ENCODE measurements around the gene SEMA4C. TPM values are rescaled to one million over a fixed set of nuclear protein-coding genes. Genes with fewer than 3 reads are reported as not detected.

Gene SEMA4C
- polyA plus RNA-seq, 4 donors = 0.45 to 26.8 (median 11.2) TPM

DNA sequence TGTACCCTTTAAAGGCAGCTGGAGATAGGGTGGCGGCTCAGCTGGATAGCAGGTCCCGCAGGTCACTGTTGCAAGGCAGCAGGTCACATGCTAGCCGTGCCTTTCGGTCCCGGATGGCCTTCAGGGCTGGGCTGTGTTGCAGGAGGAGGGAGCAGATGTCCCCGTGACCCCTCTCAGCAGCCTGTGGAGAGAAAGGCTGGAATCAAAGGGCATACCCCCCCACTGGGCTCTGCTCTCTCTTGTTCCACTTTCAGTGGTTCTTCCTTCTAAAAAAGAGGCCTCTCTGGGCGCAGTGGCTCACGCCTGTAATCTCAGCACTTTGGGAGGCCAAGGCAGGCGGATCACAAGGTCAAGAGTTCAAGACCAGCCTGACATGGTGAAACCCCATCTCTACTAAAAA is 21.6 kb downstream of the SEMA4C start:
- FAIRE-seq (no peak), DNase-seq (no peak)
- Histone ChIP-seq H3K9me3 (ENCODE audit: control insufficient read depth in 2 of 2, insufficient read depth in 1 of 2, low read depth in 1 of 2, low read length in 1 of 2) (no peaks in the 10 kb centered on the region), H3K4me3 (ENCODE audit: low read depth in 1 of 3, low read length in 3 of 3) (no peak overlapping the region), H3K27ac (ENCODE audit: low read depth in 1 of 3, low read length in 2 of 3) (no peak overlapping the region), H3K36me3 (ENCODE audit: control insufficient read depth in 3 of 3, insufficient read depth in 2 of 3, low read depth in 1 of 3, low read length in 3 of 3) (peaks cover 7 to 58% (median 15%) of the 10 kb centered on the region in 3 donors), H3K4me1 (ENCODE audit: control insufficient read depth in 3 of 3, insufficient read depth in 2 of 3, low read depth in 1 of 3, low read length in 2 of 3) (no peaks in the 10 kb centered on the region), H3K27me3 (ENCODE audit: control insufficient read depth in 3 of 3, insufficient read depth in 3 of 3, low read length in 3 of 3) (no peaks in the 10 kb centered on the region)
- 87 to 97% (median 91%) methylated on average over 9 of the region's 9 CpGs for WGBS, 3 donors

DNA sequence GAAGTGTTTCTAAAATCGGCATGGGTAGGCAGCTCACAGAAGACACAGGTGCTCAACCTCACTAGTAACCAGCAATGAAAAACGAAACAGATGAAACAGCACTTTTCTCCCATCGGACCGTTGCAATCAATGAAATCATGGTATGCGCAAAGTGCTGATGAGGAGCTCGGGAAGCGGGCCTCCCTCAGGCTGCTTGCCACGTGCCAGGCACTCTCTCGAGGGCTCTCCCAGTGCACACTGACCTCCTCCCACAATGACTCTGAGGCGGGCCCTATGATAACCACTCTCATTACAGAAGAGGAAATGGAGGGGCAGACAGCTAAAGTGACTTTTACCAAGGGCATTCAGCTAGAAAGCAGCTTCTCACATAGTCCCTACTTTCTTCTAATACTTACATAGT is 22.3 kb downstream of the SEMA4C start:
- no peak for FAIRE-seq
- H3K27ac ChIP-seq (ENCODE audit: low read depth in 1 of 3, low read length in 2 of 3) = no peak overlapping the region
- H3K36me3 ChIP-seq (ENCODE audit: control insufficient read depth in 3 of 3, insufficient read depth in 2 of 3, low read depth in 1 of 3, low read length in 3 of 3) = peaks cover 7 to 54% (median 8%) of the 10 kb centered on the region in 3 donors

GRCh38 chr2:96846825-96847224 is 23.1 kb downstream of the SEMA4C start:
- peaks cover 7 to 53% (median 8%) of the 10 kb centered on the region in 3 donors for H3K36me3 ChIP-seq (ENCODE audit: control insufficient read depth in 3 of 3, insufficient read depth in 2 of 3, low read depth in 1 of 3, low read length in 3 of 3)
- no peak overlapping the region for H3K4me3 ChIP-seq (ENCODE audit: low read depth in 1 of 3, low read length in 3 of 3)
- H3K27ac ChIP-seq (ENCODE audit: low read depth in 1 of 3, low read length in 2 of 3) = no peak overlapping the region
- no peaks in the 10 kb centered on the region for H3K9me3 ChIP-seq (ENCODE audit: control insufficient read depth in 2 of 2, insufficient read depth in 1 of 2, low read depth in 1 of 2, low read length in 1 of 2)
- H3K27me3 ChIP-seq (ENCODE audit: control insufficient read depth in 3 of 3, insufficient read depth in 3 of 3, low read length in 3 of 3) = no peaks in the 10 kb centered on the region
- 90 to 97% (median 92%) methylated on average over 5 of the region's 5 CpGs for WGBS, 3 donors
- no peak for FAIRE-seq
- no peak for DNase-seq
- H3K4me1 ChIP-seq (ENCODE audit: control insufficient read depth in 3 of 3, insufficient read depth in 2 of 3, low read depth in 1 of 3, low read length in 2 of 3) = no peaks in the 10 kb centered on the region

More for the DNA sequence above, 22.3 kb downstream of the SEMA4C start:
- DNase-seq = no peak
- Histone ChIP-seq H3K4me1 (ENCODE audit: control insufficient read depth in 3 of 3, insufficient read depth in 2 of 3, low read depth in 1 of 3, low read length in 2 of 3) (no peaks in the 10 kb centered on the region), H3K4me3 (ENCODE audit: low read depth in 1 of 3, low read length in 3 of 3) (no peak overlapping the region), H3K9me3 (ENCODE audit: control insufficient read depth in 2 of 2, insufficient read depth in 1 of 2, low read depth in 1 of 2, low read length in 1 of 2) (no peaks in the 10 kb centered on the region), H3K27me3 (ENCODE audit: control insufficient read depth in 3 of 3, insufficient read depth in 3 of 3, low read length in 3 of 3) (no peaks in the 10 kb centered on the region)
- WGBS, 3 donors = 83 to 84% (median 84%) methylated on average over 10 of the region's 10 CpGs

DNA sequence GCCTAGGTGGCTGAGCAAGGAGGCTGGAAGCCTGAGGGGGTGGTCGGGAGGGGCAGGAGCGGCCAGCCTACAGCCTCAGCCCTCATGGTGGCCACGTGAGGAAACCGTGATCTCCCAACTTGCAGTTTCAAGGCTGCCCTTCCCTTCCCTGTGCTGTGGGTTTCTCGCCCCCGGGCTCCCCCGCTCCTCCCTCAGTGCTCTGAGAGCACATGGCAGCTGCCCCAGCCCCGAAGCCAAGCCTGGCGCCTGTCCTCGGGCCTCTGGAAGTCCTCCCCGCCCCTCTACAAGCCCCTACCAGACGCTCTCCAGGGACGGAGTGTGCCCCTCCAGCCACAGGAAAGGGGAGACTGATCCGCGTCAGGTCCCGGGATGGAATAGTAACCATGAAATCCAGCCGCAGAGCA is 25.5 kb downstream of the SEMA4C start:
- no peaks in the 10 kb centered on the region for H3K9me3 ChIP-seq (ENCODE audit: control insufficient read depth in 2 of 2, insufficient read depth in 1 of 2, low read depth in 1 of 2, low read length in 1 of 2)
- peaks cover 2 to 57% (median 5%) of the 10 kb centered on the region in 3 donors for H3K36me3 ChIP-seq (ENCODE audit: control insufficient read depth in 3 of 3, insufficient read depth in 2 of 3, low read depth in 1 of 3, low read length in 3 of 3)
- FAIRE-seq (no peak), DNase-seq (no peak)
- no peak overlapping the region for H3K27ac ChIP-seq (ENCODE audit: low read depth in 1 of 3, low read length in 2 of 3)
- WGBS, 3 donors = 86 to 93% (median 88%) methylated on average over 16 to 17 of the region's 17 CpGs
- H3K4me1 ChIP-seq (ENCODE audit: control insufficient read depth in 3 of 3, insufficient read depth in 2 of 3, low read depth in 1 of 3, low read length in 2 of 3) = no peaks in the 10 kb centered on the region
- no peak overlapping the region for H3K4me3 ChIP-seq (ENCODE audit: low read depth in 1 of 3, low read length in 3 of 3)
- no peaks in the 10 kb centered on the region for H3K27me3 ChIP-seq (ENCODE audit: control insufficient read depth in 3 of 3, insufficient read depth in 3 of 3, low read length in 3 of 3)

DNA sequence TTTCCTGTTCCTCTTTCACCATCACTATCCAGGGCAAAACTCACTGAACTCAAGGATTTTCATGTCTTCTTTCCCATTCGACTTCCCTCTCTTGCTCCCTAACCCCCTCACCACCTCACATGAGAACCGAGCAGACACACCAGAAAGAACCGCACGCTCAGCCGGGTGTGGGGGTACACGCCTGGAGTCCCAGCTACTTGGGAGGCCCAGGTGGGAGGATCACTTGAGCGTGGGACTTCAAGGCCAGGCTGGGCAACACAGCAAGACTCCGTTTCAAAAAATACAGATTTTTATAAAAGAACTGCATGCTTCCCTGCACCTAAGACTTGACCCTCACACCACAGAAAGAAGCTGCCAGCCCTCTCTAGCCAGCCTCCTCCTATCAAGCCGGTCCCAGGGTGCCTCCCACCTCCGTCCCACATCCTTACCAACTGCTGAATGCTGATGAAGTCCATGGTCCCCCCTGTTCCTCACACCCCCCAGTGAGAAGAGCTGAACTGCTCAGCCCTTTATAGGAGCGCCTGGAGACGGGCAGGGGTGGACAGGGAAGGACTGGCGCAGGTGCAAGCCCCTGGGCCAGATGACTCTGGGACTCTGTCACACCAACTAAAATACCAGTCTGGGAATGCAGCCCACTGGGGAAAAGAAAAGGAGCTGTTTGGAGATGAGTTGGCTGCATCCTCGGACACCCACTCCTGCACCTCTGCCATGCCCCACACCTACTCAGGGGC is 26.2 kb downstream of the SEMA4C start, which contains the start of gene ANKRD23:
Gene ANKRD23, minus strand, starts transcription at position 484 of the 731 bp plus-strand sequence. Its CDS starts 29 bp downstream, at position 455.
- WGBS, 3 donors = 90 to 95% (median 95%) methylated on average over 14 of the region's 14 CpGs

DNA sequence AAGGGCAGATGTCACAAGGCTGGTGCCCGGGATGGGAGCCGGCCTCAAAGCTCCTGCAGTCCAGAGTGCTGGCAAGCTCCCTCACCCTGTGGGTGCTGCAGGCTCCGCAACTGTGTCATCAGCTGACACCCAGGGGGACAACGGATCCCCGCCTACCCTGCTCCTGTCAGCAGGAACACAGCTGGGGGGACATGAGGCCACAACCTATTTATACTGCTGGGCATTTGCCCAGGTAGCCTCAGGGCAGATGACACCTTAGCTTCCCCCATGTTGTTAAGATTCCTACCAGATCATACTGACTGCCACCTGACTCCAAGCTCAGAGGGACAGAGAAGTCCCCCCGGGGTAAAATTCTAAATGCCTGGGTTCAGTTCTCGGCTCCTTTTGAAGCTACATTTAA is 27.3 kb downstream of the SEMA4C start:
- DNase-seq = no peak
- peaks cover 0 to 3% (median 0%) of the 10 kb centered on the region in 3 donors for H3K4me1 ChIP-seq (ENCODE audit: control insufficient read depth in 3 of 3, insufficient read depth in 2 of 3, low read depth in 1 of 3, low read length in 2 of 3)
- no peak overlapping the region for H3K4me3 ChIP-seq (ENCODE audit: low read depth in 1 of 3, low read length in 3 of 3)
- no peak overlapping the region for H3K27ac ChIP-seq (ENCODE audit: low read depth in 1 of 3, low read length in 2 of 3)
- no peaks in the 10 kb centered on the region for H3K9me3 ChIP-seq (ENCODE audit: control insufficient read depth in 2 of 2, insufficient read depth in 1 of 2, low read depth in 1 of 2, low read length in 1 of 2)
- no peak for FAIRE-seq
- peaks cover 0 to 60% (median 3%) of the 10 kb centered on the region in 3 donors for H3K36me3 ChIP-seq (ENCODE audit: control insufficient read depth in 3 of 3, insufficient read depth in 2 of 3, low read depth in 1 of 3, low read length in 3 of 3)
- H3K27me3 ChIP-seq (ENCODE audit: control insufficient read depth in 3 of 3, insufficient read depth in 3 of 3, low read length in 3 of 3) = no peaks in the 10 kb centered on the region
- WGBS, 3 donors = 89 to 90% (median 90%) methylated on average over 7 of the region's 7 CpGs

More for the DNA sequence above, 26.2 kb downstream of the SEMA4C start, which contains the start of gene ANKRD23:
- FAIRE-seq (no peak), DNase-seq (no peak)
- H3K27ac ChIP-seq (ENCODE audit: low read depth in 1 of 3, low read length in 2 of 3) = no peak within 1 kb of the TSS
- H3K4me1 ChIP-seq (ENCODE audit: control insufficient read depth in 3 of 3, insufficient read depth in 2 of 3, low read depth in 1 of 3, low read length in 2 of 3) = peaks cover 0 to 3% (median 0%) of the 10 kb centered on the region in 3 donors
- H3K4me3 ChIP-seq (ENCODE audit: low read depth in 1 of 3, low read length in 3 of 3) = no peak within 1 kb of the TSS
- no peaks in the 10 kb centered on the region for H3K9me3 ChIP-seq (ENCODE audit: control insufficient read depth in 2 of 2, insufficient read depth in 1 of 2, low read depth in 1 of 2, low read length in 1 of 2)
- H3K27me3 ChIP-seq (ENCODE audit: control insufficient read depth in 3 of 3, insufficient read depth in 3 of 3, low read length in 3 of 3) = no peaks in the 10 kb centered on the region
- H3K36me3 ChIP-seq (ENCODE audit: control insufficient read depth in 3 of 3, insufficient read depth in 2 of 3, low read depth in 1 of 3, low read length in 3 of 3) = peaks cover 2 to 58% (median 5%) of the 10 kb centered on the region in 3 donors

DNA sequence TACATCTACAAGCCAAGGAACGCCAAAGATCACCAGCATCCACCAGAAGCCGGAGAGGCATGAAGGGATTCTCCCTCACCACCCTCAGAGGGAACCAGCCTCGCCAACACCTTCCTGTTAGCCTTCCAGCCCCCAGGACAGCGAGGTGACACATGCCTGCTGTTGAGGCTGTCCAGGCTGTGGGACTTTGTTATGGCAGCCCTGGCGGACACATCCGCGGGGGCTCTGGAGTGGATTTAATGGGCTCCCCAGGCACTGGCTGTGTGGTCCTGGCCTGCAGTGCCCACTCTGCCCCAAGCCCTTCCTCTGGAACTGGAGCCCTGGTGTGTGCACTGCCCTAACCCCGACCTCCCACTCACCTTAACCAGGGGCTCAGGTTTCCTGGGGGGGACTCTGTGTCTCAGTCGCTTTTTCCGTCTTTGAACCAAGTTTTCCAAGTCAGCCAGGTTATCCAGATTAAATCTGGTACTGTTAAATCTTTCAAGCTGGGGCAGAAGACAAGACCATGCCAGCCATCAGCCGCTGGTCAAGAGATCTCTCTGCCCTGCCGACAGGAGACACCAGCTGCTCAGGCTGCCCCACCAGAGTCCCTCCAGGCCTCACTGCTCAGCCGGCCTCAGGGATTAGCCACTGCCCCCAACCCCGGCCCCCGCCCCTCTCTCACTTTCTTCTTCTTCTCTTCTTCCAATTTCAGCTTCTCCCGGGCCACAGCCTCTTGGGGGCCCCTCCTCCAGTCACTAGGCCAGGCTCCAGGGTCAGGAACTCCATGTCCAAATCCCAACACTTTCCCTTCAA is 28.0 kb downstream of the SEMA4C start:
- no peak for FAIRE-seq
- no peak overlapping the region for H3K27ac ChIP-seq (ENCODE audit: low read depth in 1 of 3, low read length in 2 of 3)
- H3K9me3 ChIP-seq (ENCODE audit: control insufficient read depth in 2 of 2, insufficient read depth in 1 of 2, low read depth in 1 of 2, low read length in 1 of 2) = no peaks in the 10 kb centered on the region
- DNase-seq = no peak
- no peaks in the 10 kb centered on the region for H3K27me3 ChIP-seq (ENCODE audit: control insufficient read depth in 3 of 3, insufficient read depth in 3 of 3, low read length in 3 of 3)
- peaks cover 0 to 3% (median 0%) of the 10 kb centered on the region in 3 donors for H3K4me1 ChIP-seq (ENCODE audit: control insufficient read depth in 3 of 3, insufficient read depth in 2 of 3, low read depth in 1 of 3, low read length in 2 of 3)
- 84 to 91% (median 85%) methylated on average over 16 of the region's 16 CpGs for WGBS, 3 donors
- H3K4me3 ChIP-seq (ENCODE audit: low read depth in 1 of 3, low read length in 3 of 3) = no peak overlapping the region
- H3K36me3 ChIP-seq (ENCODE audit: control insufficient read depth in 3 of 3, insufficient read depth in 2 of 3, low read depth in 1 of 3, low read length in 3 of 3) = peaks cover 0 to 60% (median 2%) of the 10 kb centered on the region in 3 donors

Measured in small intestine (tissue), 7 donors.